ENCODE results near the gene KCNK16.

The KCNK16 gene

GRCh38 chr6:39282774-39283173, 39.7 kb downstream of the KCNK16 start:
- TF ChIP-seq, protein P1, sequence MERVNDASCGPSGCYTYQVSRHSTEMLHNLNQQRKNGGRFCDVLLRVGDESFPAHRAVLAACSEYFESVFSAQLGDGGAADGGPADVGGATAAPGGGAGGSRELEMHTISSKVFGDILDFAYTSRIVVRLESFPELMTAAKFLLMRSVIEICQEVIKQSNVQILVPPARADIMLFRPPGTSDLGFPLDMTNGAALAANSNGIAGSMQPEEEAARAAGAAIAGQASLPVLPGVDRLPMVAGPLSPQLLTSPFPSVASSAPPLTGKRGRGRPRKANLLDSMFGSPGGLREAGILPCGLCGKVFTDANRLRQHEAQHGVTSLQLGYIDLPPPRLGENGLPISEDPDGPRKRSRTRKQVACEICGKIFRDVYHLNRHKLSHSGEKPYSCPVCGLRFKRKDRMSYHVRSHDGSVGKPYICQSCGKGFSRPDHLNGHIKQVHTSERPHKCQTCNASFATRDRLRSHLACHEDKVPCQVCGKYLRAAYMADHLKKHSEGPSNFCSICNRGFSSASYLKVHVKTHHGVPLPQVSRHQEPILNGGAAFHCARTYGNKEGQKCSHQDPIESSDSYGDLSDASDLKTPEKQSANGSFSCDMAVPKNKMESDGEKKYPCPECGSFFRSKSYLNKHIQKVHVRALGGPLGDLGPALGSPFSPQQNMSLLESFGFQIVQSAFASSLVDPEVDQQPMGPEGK (CRISPR knock-in tag; IDR thresholded peaks at IDR 0.05; ENCODE audit: borderline replicate concordance): no peak
- no peak for TF ChIP-seq ZFP3 (CRISPR knock-in tag; IDR thresholded peaks at IDR 0.05)
- no peak for TF ChIP-seq RARB (CRISPR knock-in tag; IDR thresholded peaks at IDR 0.05)
- TF ChIP-seq PPARA (CRISPR knock-in tag; IDR thresholded peaks at IDR 0.05; ENCODE audit: borderline replicate concordance): no peak
- no peak for TF ChIP-seq ISL1 (CRISPR knock-in tag; IDR thresholded peaks at IDR 0.05)
- ATAC-seq: no peak

DNA sequence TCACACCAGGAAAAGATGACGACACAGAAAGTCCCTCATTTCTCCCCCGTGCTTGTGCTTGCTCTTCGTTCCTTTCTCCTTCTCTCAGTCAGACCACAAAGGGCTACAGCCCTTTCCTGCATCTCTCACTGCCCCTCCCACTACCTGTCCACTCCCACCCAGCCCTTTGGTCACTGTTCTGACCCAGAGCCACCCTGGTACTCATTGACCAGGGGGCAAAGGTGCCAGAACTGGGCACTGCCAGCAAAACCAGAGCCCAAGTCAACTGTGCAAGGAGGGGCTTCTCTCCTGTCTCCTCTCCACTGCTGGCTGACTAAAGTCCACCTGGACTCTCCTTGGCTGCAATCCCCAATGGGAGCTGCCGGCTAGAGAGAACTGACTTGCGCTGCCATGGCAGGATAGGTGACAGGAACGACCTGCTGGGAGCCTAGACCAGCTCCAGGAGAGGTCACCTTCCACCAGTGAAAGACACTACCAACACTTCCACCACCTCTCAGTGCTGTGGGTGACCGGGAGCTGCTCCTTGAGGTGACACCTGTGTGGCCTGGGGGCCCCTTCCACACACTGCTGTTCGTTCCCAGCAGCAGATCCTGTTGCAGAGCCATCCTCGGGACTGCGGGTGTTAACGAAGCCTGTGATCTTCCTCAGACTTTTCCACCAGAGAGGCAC, 41.1 kb downstream of the KCNK16 start:
- no peak for ATAC-seq

DNA sequence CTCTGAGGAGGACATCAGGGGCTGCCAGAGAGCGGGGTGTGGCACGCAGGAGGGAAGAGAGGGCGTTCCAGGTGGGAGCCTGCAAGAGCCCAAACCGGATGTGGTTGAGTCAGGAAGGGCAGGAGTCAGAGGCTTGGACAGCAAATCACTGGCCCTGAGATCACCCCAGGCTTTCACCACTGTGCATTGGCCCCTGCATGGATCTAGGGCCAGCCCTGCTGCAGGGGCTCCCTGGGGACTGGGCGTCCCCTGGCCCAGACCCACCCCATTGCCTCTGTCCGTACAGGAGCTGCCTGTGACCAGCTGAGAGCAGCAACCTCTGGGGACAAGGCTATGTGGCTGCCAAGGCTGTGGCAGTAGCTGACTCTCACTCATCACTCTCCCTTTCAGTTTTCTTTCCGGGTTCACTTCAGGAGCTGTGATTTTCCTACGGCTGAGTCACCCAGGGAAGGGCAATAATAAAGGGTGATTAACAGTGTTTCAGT, 42.2 kb downstream of the KCNK16 start:
- ATAC-seq: no peak
- TF ChIP-seq BACH2 (CRISPR knock-in tag; IDR thresholded peaks at IDR 0.05; ENCODE audit: borderline replicate concordance) (no peak), ZFP30 (CRISPR knock-in tag; IDR thresholded peaks at IDR 0.05) (no peak), PPARA (CRISPR knock-in tag; IDR thresholded peaks at IDR 0.05; ENCODE audit: borderline replicate concordance) (no peak), SNAI2 (CRISPR knock-in tag; IDR thresholded peaks at IDR 0.05) (no peak), CSDC2 (CRISPR knock-in tag; IDR thresholded peaks at IDR 0.05) (no peak), ZNF70 (CRISPR knock-in tag; IDR thresholded peaks at IDR 0.05) (no peak), ISL1 (CRISPR knock-in tag; IDR thresholded peaks at IDR 0.05) (no peak), GLIS3 (CRISPR knock-in tag; IDR thresholded peaks at IDR 0.05) (no peak), ARNTL (CRISPR knock-in tag; IDR thresholded peaks at IDR 0.05; ENCODE audit: borderline replicate concordance, low read depth) (no peak), ZC3H10 (CRISPR knock-in tag; IDR thresholded peaks at IDR 0.05) (no peak)
- TF ChIP-seq, protein P2, sequence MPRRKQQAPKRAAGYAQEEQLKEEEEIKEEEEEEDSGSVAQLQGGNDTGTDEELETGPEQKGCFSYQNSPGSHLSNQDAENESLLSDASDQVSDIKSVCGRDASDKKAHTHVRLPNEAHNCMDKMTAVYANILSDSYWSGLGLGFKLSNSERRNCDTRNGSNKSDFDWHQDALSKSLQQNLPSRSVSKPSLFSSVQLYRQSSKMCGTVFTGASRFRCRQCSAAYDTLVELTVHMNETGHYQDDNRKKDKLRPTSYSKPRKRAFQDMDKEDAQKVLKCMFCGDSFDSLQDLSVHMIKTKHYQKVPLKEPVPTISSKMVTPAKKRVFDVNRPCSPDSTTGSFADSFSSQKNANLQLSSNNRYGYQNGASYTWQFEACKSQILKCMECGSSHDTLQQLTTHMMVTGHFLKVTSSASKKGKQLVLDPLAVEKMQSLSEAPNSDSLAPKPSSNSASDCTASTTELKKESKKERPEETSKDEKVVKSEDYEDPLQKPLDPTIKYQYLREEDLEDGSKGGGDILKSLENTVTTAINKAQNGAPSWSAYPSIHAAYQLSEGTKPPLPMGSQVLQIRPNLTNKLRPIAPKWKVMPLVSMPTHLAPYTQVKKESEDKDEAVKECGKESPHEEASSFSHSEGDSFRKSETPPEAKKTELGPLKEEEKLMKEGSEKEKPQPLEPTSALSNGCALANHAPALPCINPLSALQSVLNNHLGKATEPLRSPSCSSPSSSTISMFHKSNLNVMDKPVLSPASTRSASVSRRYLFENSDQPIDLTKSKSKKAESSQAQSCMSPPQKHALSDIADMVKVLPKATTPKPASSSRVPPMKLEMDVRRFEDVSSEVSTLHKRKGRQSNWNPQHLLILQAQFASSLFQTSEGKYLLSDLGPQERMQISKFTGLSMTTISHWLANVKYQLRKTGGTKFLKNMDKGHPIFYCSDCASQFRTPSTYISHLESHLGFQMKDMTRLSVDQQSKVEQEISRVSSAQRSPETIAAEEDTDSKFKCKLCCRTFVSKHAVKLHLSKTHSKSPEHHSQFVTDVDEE (CRISPR knock-in tag; IDR thresholded peaks at IDR 0.05): no peak
- TF ChIP-seq, protein P3, sequence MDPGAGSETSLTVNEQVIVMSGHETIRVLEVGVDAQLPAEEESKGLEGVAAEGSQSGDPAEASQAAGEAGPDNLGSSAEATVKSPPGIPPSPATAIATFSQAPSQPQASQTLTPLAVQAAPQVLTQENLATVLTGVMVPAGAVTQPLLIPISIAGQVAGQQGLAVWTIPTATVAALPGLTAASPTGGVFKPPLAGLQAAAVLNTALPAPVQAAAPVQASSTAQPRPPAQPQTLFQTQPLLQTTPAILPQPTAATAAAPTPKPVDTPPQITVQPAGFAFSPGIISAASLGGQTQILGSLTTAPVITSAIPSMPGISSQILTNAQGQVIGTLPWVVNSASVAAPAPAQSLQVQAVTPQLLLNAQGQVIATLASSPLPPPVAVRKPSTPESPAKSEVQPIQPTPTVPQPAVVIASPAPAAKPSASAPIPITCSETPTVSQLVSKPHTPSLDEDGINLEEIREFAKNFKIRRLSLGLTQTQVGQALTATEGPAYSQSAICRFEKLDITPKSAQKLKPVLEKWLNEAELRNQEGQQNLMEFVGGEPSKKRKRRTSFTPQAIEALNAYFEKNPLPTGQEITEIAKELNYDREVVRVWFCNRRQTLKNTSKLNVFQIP (CRISPR knock-in tag; IDR thresholded peaks at IDR 0.05; ENCODE audit: borderline replicate concordance, low read depth): no peak
- TF ChIP-seq, protein P1 (CRISPR knock-in tag; IDR thresholded peaks at IDR 0.05; ENCODE audit: borderline replicate concordance): no peak

More for the DNA sequence above, 41.1 kb downstream of the KCNK16 start:
- TF ChIP-seq CREB5 (CRISPR knock-in tag; IDR thresholded peaks at IDR 0.05; ENCODE audit: low read depth): no peak
- TF ChIP-seq ZNF8 (CRISPR knock-in tag; IDR thresholded peaks at IDR 0.05): no peak
- TF ChIP-seq, protein P3 (CRISPR knock-in tag; IDR thresholded peaks at IDR 0.05; ENCODE audit: borderline replicate concordance, low read depth): no peak
- TF ChIP-seq, protein P1 (CRISPR knock-in tag; IDR thresholded peaks at IDR 0.05; ENCODE audit: borderline replicate concordance): no peak
- no peak for TF ChIP-seq SNAI2 (CRISPR knock-in tag; IDR thresholded peaks at IDR 0.05)
- TF ChIP-seq ZC3H10 (CRISPR knock-in tag; IDR thresholded peaks at IDR 0.05): no peak
- no peak for TF ChIP-seq ZNF565 (CRISPR knock-in tag; conservative IDR thresholded peaks at IDR 0.05; ENCODE audit: low read depth)
- TF ChIP-seq TCF4 (CRISPR knock-in tag; IDR thresholded peaks at IDR 0.05; ENCODE audit: borderline replicate concordance): no peak
- no peak for TF ChIP-seq GLIS3 (CRISPR knock-in tag; IDR thresholded peaks at IDR 0.05)
- TF ChIP-seq ARNTL (CRISPR knock-in tag; IDR thresholded peaks at IDR 0.05; ENCODE audit: borderline replicate concordance, low read depth): no peak
- TF ChIP-seq ZFP30 (CRISPR knock-in tag; IDR thresholded peaks at IDR 0.05): no peak
- no peak for TF ChIP-seq ZFP3 (CRISPR knock-in tag; IDR thresholded peaks at IDR 0.05)

All from SK-N-SH treated with all-trans-retinoic acid at 6 μM for 48 hours (cell line).